Measurements from ENCODE around the gene GPR180. TPM values are rescaled to one million over a fixed set of nuclear protein-coding genes. Genes with fewer than 3 reads are reported as not detected.

GPR180 gene
- total and polyA plus RNA-seq, 2 experiments from 2014 or later, result 3.7 to 9.5 TPM

DNA sequence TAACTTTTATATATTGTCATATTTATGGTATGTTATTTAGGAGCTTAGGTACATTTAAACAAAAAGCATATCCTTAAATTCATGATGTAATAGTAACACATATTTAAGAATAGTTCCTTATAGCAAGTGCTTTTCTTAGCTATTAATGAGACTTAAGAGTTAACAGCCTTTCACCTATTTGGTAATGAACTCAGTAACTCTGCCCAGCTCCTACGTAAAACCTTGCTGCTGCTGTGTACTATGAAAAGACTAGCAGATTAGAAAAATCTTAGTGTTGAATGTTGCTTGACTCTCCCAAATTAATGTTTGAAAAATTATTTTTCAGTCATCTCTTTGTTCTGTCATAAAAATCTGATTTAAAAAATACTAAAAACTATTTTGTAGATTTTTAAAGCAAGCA, 6.9 kb downstream of the GPR180 start (continued):
- TF ChIP-seq, protein P1, sequence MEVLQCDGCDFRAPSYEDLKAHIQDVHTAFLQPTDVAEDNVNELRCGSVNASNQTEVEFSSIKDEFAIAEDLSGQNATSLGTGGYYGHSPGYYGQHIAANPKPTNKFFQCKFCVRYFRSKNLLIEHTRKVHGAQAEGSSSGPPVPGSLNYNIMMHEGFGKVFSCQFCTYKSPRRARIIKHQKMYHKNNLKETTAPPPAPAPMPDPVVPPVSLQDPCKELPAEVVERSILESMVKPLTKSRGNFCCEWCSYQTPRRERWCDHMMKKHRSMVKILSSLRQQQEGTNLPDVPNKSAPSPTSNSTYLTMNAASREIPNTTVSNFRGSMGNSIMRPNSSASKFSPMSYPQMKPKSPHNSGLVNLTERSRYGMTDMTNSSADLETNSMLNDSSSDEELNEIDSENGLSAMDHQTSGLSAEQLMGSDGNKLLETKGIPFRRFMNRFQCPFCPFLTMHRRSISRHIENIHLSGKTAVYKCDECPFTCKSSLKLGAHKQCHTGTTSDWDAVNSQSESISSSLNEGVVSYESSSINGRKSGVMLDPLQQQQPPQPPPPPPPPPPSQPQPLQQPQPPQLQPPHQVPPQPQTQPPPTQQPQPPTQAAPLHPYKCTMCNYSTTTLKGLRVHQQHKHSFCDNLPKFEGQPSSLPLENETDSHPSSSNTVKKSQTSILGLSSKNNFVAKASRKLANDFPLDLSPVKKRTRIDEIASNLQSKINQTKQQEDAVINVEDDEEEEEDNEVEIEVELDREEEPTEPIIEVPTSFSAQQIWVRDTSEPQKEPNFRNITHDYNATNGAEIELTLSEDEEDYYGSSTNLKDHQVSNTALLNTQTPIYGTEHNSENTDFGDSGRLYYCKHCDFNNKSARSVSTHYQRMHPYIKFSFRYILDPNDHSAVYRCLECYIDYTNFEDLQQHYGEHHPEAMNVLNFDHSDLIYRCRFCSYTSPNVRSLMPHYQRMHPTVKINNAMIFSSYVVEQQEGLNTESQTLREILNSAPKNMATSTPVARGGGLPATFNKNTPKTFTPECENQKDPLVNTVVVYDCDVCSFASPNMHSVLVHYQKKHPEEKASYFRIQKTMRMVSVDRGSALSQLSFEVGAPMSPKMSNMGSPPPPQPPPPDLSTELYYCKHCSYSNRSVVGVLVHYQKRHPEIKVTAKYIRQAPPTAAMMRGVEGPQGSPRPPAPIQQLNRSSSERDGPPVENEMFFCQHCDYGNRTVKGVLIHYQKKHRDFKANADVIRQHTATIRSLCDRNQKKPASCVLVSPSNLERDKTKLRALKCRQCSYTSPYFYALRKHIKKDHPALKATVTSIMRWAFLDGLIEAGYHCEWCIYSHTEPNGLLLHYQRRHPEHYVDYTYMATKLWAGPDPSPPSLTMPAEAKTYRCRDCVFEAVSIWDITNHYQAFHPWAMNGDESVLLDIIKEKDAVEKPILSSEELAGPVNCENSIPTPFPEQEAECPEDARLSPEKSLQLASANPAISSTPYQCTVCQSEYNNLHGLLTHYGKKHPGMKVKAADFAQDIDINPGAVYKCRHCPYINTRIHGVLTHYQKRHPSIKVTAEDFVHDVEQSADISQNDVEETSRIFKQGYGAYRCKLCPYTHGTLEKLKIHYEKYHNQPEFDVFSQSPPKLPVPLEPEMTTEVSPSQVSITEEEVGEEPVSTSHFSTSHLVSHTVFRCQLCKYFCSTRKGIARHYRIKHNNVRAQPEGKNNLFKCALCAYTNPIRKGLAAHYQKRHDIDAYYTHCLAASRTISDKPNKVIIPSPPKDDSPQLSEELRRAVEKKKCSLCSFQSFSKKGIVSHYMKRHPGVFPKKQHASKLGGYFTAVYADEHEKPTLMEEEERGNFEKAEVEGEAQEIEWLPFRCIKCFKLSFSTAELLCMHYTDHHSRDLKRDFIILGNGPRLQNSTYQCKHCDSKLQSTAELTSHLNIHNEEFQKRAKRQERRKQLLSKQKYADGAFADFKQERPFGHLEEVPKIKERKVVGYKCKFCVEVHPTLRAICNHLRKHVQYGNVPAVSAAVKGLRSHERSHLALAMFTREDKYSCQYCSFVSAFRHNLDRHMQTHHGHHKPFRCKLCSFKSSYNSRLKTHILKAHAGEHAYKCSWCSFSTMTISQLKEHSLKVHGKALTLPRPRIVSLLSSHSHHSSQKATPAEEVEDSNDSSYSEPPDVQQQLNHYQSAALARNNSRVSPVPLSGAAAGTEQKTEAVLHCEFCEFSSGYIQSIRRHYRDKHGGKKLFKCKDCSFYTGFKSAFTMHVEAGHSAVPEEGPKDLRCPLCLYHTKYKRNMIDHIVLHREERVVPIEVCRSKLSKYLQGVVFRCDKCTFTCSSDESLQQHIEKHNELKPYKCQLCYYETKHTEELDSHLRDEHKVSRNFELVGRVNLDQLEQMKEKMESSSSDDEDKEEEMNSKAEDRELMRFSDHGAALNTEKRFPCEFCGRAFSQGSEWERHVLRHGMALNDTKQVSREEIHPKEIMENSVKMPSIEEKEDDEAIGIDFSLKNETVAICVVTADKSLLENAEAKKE (CRISPR knock-in tag; IDR thresholded peaks at IDR 0.05), result no peak

DNA sequence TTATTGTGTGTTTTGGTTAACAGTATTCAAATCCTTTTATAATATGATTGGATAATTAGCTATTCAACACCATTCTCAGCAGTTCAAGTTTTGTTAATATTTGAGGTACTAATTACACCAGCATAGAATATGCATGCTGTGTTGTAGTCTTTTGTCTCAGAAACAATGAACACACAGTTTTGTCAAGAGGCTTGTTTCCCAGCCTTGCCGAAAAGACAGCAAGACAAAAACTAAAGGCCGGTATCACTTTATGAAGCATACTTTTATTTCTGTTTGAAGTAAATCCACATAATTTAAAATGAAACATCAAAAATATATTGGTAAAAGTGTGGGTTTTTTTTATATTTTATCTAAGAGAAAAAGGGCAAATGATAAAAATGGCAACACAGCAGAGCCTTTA, 7.5 kb downstream of the GPR180 start:
- no peaks in the 10 kb centered on the region for H3K9me3 Mint-ChIP-seq
- Histone ChIP-seq H3K4me1 (ENCODE audit: insufficient read depth) (no peaks in the 10 kb centered on the region; the same call in 1 of the 2 replicates), H3K9me2 (ENCODE audit: insufficient read depth) (no peaks in the 10 kb centered on the region), H3K4me3 (no peak overlapping the region), H3F3A (replicated peaks; ENCODE audit: low read depth) (no peaks in the 10 kb centered on the region), H3K79me2 (replicated peaks; ENCODE audit: insufficient read depth) (peaks cover 17% of the 10 kb centered on the region; the same call in 1 of the 2 replicates), H2AFZ (no peak overlapping the region), H3K36me3 (ENCODE audit: insufficient read depth) (peaks cover 17% of the 10 kb centered on the region; the same call in 1 of the 2 replicates), H3K27me3 (ENCODE audit: insufficient read depth) (no peaks in the 10 kb centered on the region), H3K27ac (ENCODE audit: low read depth) (no peak overlapping the region), H3K4me2 (no peak overlapping the region), H4K20me1 (replicated peaks; ENCODE audit: insufficient read depth) (peaks cover 2% of the 10 kb centered on the region; the same call in 1 of the 2 replicates)
- H3K36me3 Mint-ChIP-seq (ENCODE audit: low read depth), result peaks cover 33% of the 10 kb centered on the region
- no peaks in the 10 kb centered on the region for H3K27me3 Mint-ChIP-seq (ENCODE audit: insufficient read depth, low read depth, poor library complexity)
- no peaks in the 10 kb centered on the region; the same call in 2 of the 3 replicates for H3K4me1 Mint-ChIP-seq
- no peak for DNase-seq (ENCODE audit: low spot score)
- ATAC-seq, result no peak
- no peak overlapping the region for H3K4me3 Mint-ChIP-seq
- H3K27ac Mint-ChIP-seq, result no peak overlapping the region
- TF ChIP-seq, protein P2, sequence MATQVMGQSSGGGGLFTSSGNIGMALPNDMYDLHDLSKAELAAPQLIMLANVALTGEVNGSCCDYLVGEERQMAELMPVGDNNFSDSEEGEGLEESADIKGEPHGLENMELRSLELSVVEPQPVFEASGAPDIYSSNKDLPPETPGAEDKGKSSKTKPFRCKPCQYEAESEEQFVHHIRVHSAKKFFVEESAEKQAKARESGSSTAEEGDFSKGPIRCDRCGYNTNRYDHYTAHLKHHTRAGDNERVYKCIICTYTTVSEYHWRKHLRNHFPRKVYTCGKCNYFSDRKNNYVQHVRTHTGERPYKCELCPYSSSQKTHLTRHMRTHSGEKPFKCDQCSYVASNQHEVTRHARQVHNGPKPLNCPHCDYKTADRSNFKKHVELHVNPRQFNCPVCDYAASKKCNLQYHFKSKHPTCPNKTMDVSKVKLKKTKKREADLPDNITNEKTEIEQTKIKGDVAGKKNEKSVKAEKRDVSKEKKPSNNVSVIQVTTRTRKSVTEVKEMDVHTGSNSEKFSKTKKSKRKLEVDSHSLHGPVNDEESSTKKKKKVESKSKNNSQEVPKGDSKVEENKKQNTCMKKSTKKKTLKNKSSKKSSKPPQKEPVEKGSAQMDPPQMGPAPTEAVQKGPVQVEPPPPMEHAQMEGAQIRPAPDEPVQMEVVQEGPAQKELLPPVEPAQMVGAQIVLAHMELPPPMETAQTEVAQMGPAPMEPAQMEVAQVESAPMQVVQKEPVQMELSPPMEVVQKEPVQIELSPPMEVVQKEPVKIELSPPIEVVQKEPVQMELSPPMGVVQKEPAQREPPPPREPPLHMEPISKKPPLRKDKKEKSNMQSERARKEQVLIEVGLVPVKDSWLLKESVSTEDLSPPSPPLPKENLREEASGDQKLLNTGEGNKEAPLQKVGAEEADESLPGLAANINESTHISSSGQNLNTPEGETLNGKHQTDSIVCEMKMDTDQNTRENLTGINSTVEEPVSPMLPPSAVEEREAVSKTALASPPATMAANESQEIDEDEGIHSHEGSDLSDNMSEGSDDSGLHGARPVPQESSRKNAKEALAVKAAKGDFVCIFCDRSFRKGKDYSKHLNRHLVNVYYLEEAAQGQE (IDR thresholded peaks at IDR 0.05; ENCODE audit: unreplicated experiment), result no peak
- TF ChIP-seq ZNF114 (CRISPR knock-in tag; IDR thresholded peaks at IDR 0.05) (no peak), POLR2AphosphoS5 (IDR thresholded peaks at IDR 0.05; ENCODE audit: low read depth) (no peak), EZH2phosphoT487 (IDR thresholded peaks at IDR 0.05; ENCODE audit: unreplicated experiment) (no peak), NANOG (IDR thresholded peaks at IDR 0.05; ENCODE audit: borderline replicate concordance) (no peak)
- TF ChIP-seq, protein P1 (CRISPR knock-in tag; IDR thresholded peaks at IDR 0.05), result no peak
